ENCODE measurements around the gene QPCT. TPM values are rescaled to one million over a fixed set of nuclear protein-coding genes. Genes with fewer than 3 reads are reported as not detected.

The QPCT gene
- 100 to 1,000 TPM; 560 to 832 TPM for total RNA-seq

DNA sequence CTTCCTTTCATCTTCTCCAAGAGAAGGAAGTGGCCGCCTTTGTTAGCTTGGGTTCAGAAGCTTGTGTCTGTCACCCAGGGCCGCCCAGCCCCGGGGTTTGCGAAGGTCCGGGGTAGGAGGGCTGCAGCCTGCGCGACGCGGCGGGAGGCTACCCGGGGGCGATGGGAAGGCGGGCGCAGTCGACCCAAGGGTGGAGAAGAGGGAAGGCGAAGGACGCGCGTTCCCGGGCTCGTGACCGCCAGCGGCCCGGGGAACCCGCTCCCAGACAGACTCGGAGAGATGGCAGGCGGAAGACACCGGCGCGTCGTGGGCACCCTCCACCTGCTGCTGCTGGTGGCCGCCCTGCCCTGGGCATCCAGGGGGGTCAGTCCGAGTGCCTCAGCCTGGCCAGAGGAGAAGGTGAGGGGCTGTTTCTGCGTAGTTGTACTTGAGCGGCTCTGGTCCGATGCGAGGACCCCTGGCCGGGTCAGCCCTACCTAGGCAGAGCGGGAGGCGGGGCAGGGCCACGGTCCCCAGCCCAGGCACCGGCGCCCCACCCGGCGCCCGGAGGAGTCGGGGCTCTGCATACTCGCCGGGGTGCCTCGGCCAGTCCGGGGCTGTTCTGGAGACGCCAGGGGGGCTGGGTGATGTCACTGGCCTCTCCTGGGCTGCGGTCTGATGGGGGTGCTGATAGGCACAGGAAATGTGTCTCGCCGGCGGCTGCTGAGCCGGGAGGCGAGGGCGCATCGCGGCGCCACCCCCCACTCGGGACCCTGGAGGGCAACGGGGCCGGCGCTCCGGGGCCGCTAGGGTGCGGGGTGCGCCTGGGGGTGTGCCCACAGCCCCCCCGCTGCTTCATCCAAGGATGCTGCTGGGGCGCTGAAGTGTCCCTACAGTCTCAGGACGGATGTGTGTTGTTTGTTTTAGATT lies at the start of gene QPCT:
TSS of gene QPCT (plus strand) at position 178 of the 909 bp plus-strand sequence. CDS start at position 280, 102 bp downstream.

DNA sequence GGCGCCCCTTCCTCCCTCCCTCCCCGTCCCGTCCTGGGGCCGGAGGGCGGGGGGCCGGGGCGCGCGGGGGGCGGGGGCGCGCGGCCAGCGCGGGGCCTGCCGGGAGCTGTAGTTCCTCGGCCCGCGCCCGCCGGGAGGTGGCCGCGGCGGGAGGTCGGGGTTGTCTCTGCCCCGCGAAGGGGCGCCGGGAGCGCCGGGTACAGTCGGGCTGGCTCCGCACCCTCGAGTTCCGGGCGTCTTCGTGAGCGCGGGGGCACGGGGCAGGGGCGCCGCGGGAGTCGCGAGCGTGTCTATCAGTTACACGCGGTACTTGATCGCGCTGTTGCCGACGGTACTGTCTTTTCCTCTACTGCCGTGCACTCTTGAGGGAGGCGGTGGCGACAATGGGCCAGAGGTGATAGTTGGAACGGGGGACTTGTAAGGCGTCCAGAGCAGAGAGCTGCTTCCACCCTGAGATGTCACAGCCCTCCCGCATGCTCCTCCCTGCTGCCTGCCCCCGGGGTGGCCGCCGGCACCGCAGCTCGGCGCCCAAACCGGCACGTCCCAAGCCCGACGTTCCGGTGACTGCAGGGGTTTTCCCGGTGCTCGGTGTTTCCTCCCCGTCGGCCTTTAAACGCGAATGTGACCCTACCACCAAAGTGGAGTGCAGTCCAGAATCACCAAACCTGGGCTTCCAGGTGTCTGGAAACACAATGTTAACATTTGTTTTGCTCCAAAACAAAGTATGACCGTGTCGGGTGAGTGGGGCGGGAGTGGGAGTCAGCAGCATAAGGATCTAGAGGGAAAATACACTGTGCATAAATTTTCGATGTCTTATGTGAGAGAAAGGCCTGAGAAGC lies 19.4 kb upstream of the QPCT start, which contains the start of gene PRKD3:
TSS of gene PRKD3 (minus strand) at position 48 of the 839 bp plus-strand sequence. CDS start 8,309 bp downstream, outside the sequence.

Small RNA genes within 50 kb of the gene (small RNA-seq; reads per million reads assigned to genes)
- gene RNU6-939P, result 0 reads per million in 2 donors

Other genes starting within 250 kb of the QPCT start
- 100 to 1,000 TPM in 1 of 2 donors, 10 to 100 TPM in 1; 92.2 to 117 TPM for gene EIF2AK2, start 187.7 kb upstream of the QPCT start, total RNA-seq
- not detected for gene SULT6B1, start 156.0 kb upstream of the QPCT start, total RNA-seq
- 10 to 100 TPM; 12.7 to 18.0 TPM for gene CEBPZOS, start 148.1 kb upstream of the QPCT start, total RNA-seq
- gene CEBPZ, start 113.0 kb upstream of the QPCT start, total RNA-seq, result 10 to 100 TPM; 38.5 to 53.3 TPM
- gene NDUFAF7, start 113.0 kb upstream of the QPCT start, total RNA-seq, result 10 to 100 TPM; 16.2 to 19.3 TPM
- 100 to 1,000 TPM; 365 to 403 TPM for gene PRKD3, start 19.8 kb upstream of the QPCT start, total RNA-seq

Measured in melanocyte of skin (primary cell).